NCI-H524 treated with DMSO at 0.1 percent for 48 hours (cell line): ENCODE measurements around the gene PIM1.
"Not testable (repeated sequence)": the region's sequence is repeated elsewhere in the genome, so short reads cannot be mapped to it uniquely, and the experiment has no call there.

Experiments
- DNase-seq: peaks from one replicate; lab custom pipeline; 2025; lab: John Stamatoyannopoulos, UW

Gene PIM1

GRCh38 chr6:37190159-37190535, 20.2 kb downstream of the PIM1 start:
- no peak for DNase-seq

GRCh38 chr6:37192666-37193065, 22.7 kb downstream of the PIM1 start:
- no peak for DNase-seq

- not testable (repeated sequence) for DNase-seq
These were observed 24.9 kb downstream of the PIM1 start for GRCh38 chr6:37194886-37195285.

- not testable (repeated sequence) for DNase-seq
These were observed 26.5 kb downstream of the PIM1 start for GRCh38 chr6:37196451-37196850.

GRCh38 chr6:37200085-37200484, 30.1 kb downstream of the PIM1 start:
- DNase-seq = no peak

GRCh38 chr6:37201726-37202125, 31.8 kb downstream of the PIM1 start:
- DNase-seq = no peak

GRCh38 chr6:37202788-37203491, 33.0 kb downstream of the PIM1 start:
- DNase-seq = no peak

GRCh38 chr6:37204014-37204751, 34.2 kb downstream of the PIM1 start:
- DNase-seq = no peak

GRCh38 chr6:37205175-37205996, 35.4 kb downstream of the PIM1 start:
- no peak for DNase-seq

GRCh38 chr6:37205997-37206340, 36.0 kb downstream of the PIM1 start:
- no peak for DNase-seq

- DNase-seq = no peak
These were observed 36.7 kb downstream of the PIM1 start for GRCh38 chr6:37206622-37207021.

GRCh38 chr6:37207903-37208456, 38.0 kb downstream of the PIM1 start:
- DNase-seq = peak; percentile 40

- no peak for DNase-seq
These were observed 38.8 kb downstream of the PIM1 start for GRCh38 chr6:37208793-37209192.

GRCh38 chr6:37209461-37210205, 39.7 kb downstream of the PIM1 start:
- no peak for DNase-seq

GRCh38 chr6:37210313-37210968, 40.5 kb downstream of the PIM1 start:
- DNase-seq = peak; percentile 16

- no peak for DNase-seq
These were observed 42.3 kb downstream of the PIM1 start for GRCh38 chr6:37212268-37212667.

GRCh38 chr6:37218061-37218460, 48.1 kb downstream of the PIM1 start:
- no peak for DNase-seq

GRCh38 chr6:37218511-37218910, 48.6 kb downstream of the PIM1 start:
- DNase-seq = no peak

GRCh38 chr6:37221585-37222124, 51.7 kb downstream of the PIM1 start:
- DNase-seq = no peak

- peak; percentile 66 for DNase-seq
These were observed 52.4 kb downstream of the PIM1 start for GRCh38 chr6:37222125-37222967.
